ENCODE results near the gene LPIN1. TPM values are rescaled to one million over a fixed set of nuclear protein-coding genes. Genes with fewer than 3 reads are reported as not detected.
"Not testable (repeated sequence)": the region's sequence is repeated elsewhere in the genome, so short reads cannot be mapped to it uniquely, and the experiment has no call there.

Gene LPIN1
- total RNA-seq, 2 experiments from 2014 or later = 115 to 128 TPM

- no peaks in the 10 kb centered on the region for H3K4me1 ChIP-seq (ENCODE audit: insufficient read depth, low read length)
- intact Hi-C loops (cut with DNase I, micrococcal nuclease) = no loop called here
- no peaks in the 10 kb centered on the region for H3K9me3 ChIP-seq (ENCODE audit: control insufficient read depth in 1 of 2, insufficient read depth in 1 of 2, low read length in 2 of 2)
- ChIA-PET POLR2A (no interaction called here), CTCF (no interaction called here)
- no peaks in the 10 kb centered on the region for H3K27me3 ChIP-seq (ENCODE audit: control insufficient read depth in 1 of 2, insufficient read depth in 2 of 2, low read length in 2 of 2)
- Mint-ChIP-seq H3K4me1 (ENCODE audit: low read depth) (no peaks in the 10 kb centered on the region), H3K27me3 (no peaks in the 10 kb centered on the region), H3K36me3 (ENCODE audit: low read depth) (peaks cover 95% of the 10 kb centered on the region), H3K4me3 (no peak overlapping the region), H3K27ac (no peak overlapping the region), H3K9me3 (no peaks in the 10 kb centered on the region)
- peaks cover 69% of the 10 kb centered on the region for H3K36me3 ChIP-seq (ENCODE audit: insufficient read depth, low read length)
- H3K4me3 ChIP-seq (ENCODE audit: low read length) = no peak overlapping the region
- H3K27ac ChIP-seq (ENCODE audit: low read depth in 1 of 2, low read length in 2 of 2) = no peak overlapping the region
- no peak for ATAC-seq (ENCODE audit: poor library complexity)
- no peak for DNase-seq
- TF ChIP-seq CTCF (IDR thresholded peaks at IDR 0.05) = no peak
Observed at GRCh38 chr2:11811036-11811654, 64.7 kb downstream of the LPIN1 start.

- H3K27me3 ChIP-seq (ENCODE audit: control insufficient read depth in 1 of 2, insufficient read depth in 2 of 2, low read length in 2 of 2) = no peaks in the 10 kb centered on the region
- no peak overlapping the region for H3K27ac ChIP-seq (ENCODE audit: low read depth in 1 of 2, low read length in 2 of 2)
- intact Hi-C loops (cut with DNase I, micrococcal nuclease) = no loop called here
- ATAC-seq (ENCODE audit: poor library complexity) (no peak), DNase-seq (no peak)
- CTCF ChIA-PET = no interaction called here
- POLR2A ChIA-PET = no interaction called here
- H3K4me1 ChIP-seq (ENCODE audit: insufficient read depth, low read length) = no peaks in the 10 kb centered on the region
- Mint-ChIP-seq H3K4me1 (ENCODE audit: low read depth) (no peaks in the 10 kb centered on the region), H3K27me3 (no peaks in the 10 kb centered on the region), H3K4me3 (no peak overlapping the region), H3K9me3 (no peaks in the 10 kb centered on the region), H3K36me3 (ENCODE audit: low read depth) (peaks cover 95% of the 10 kb centered on the region), H3K27ac (no peak overlapping the region)
- TF ChIP-seq CTCF (IDR thresholded peaks at IDR 0.05) = no peak
- peaks cover 0 to 4% of the 10 kb centered on the region in 2 experiments for H3K9me3 ChIP-seq (ENCODE audit: control insufficient read depth in 1 of 2, insufficient read depth in 1 of 2, low read length in 2 of 2)
- peaks cover 65% of the 10 kb centered on the region for H3K36me3 ChIP-seq (ENCODE audit: insufficient read depth, low read length)
- H3K4me3 ChIP-seq (ENCODE audit: low read length) = no peak overlapping the region
Observed at GRCh38 chr2:11812466-11813248, 66.2 kb downstream of the LPIN1 start.

DNA sequence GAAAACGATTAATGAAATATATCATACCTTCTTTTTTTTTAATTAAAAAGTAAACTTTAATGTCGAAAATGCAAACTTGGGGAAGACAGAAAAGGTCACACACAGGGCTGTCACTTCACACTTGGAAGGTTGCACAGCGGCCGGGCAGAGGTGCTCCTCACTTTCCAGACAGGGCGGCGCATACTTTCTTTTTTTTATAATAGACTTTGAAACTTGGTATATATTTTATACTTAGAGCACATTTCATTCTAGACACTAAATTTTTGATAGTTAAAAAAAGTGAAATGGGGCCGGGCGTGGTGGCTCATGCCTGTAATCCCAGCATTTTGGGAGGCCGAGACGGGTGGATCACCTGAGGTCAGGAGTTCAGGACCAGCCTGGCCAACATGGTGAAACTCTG is 66.9 kb downstream of the LPIN1 start:
- ATAC-seq (ENCODE audit: poor library complexity); H3K4me3 Mint-ChIP-seq; DNase-seq; intact Hi-C loops (cut with DNase I, micrococcal nuclease); CTCF ChIA-PET; H3K27ac Mint-ChIP-seq; H3K27me3 ChIP-seq (ENCODE audit: control insufficient read depth in 1 of 2, insufficient read depth in 2 of 2, low read length in 2 of 2); H3K4me3 ChIP-seq (ENCODE audit: low read length); POLR2A ChIA-PET; H3K9me3 ChIP-seq (ENCODE audit: control insufficient read depth in 1 of 2, insufficient read depth in 1 of 2, low read length in 2 of 2); H3K4me1 Mint-ChIP-seq (ENCODE audit: low read depth); H3K27ac ChIP-seq (ENCODE audit: low read depth in 1 of 2, low read length in 2 of 2); H3K9me3 Mint-ChIP-seq; H3K27me3 Mint-ChIP-seq; H3K4me1 ChIP-seq (ENCODE audit: insufficient read depth, low read length): not testable (repeated sequence)
- peaks cover 65% of the 10 kb centered on the region for H3K36me3 ChIP-seq (ENCODE audit: insufficient read depth, low read length)
- H3K36me3 Mint-ChIP-seq (ENCODE audit: low read depth) = peaks cover 95% of the 10 kb centered on the region

Measured in CD4-positive, alpha-beta T cell (primary cell).